HL-60 (cell line): Measurements from ENCODE around the gene LCK.
"Not testable (repeated sequence)": the region's sequence is repeated elsewhere in the genome, so short reads cannot be mapped to it uniquely, and the experiment has no call there.

Experiments used
- DNase-seq, 2 experiments: peaks; one replicate each; pipeline ENCODE4 v3.0.0-alpha.2; 2010 to 2020; ENCODE audit warnings: low read depth in 1 of 2, low spot score in 1 of 2
- H3K27ac ChIP-seq: fragments of 250-450 bp; sonication (Bioruptor Pico); replicated peaks from 2 replicates; pipeline ENCODE4 v1.5.1; 2020; ENCODE audit warnings: mild to moderate bottlenecking, moderate library complexity
- H3K27me3 ChIP-seq: fragments of 250-450 bp; sonication (Bioruptor Pico); 2 replicates; pipeline ENCODE4 v1.5.1; 2021; ENCODE audit warnings: mild to moderate bottlenecking, moderate library complexity; ENCODE audit not compliant: insufficient read depth, poor library complexity, severe bottlenecking
- H3K4me3 ChIP-seq: replicated peaks from 2 replicates; pipeline ENCODE4 v1.5.1; 2011; ENCODE audit warnings: mild to moderate bottlenecking, control low read depth, low read length; ENCODE audit not compliant: insufficient read depth
- GABPA ChIP-seq: IDR thresholded peaks from 2 replicates; pipeline ENCODE4 v1.6.1; 2012; ENCODE audit warnings: low read depth
- POLR2AphosphoS5 ChIP-seq: IDR thresholded peaks from 2 replicates; pipeline ENCODE4 v1.6.1; 2012; ENCODE audit warnings: low read depth
- SPI1 ChIP-seq: IDR thresholded peaks from 2 replicates; pipeline ENCODE4 v1.6.1; 2012; ENCODE audit warnings: low read depth, mild to moderate bottlenecking, borderline replicate concordance
- TF ChIP-seq, protein P1 (sequence below): IDR thresholded peaks from one replicate; pipeline ENCODE4 v1.5.1; 2011; ENCODE audit warnings: low read length, control low read depth, inconsistent platforms; ENCODE audit not compliant: insufficient read depth
- TF ChIP-seq, protein P2 (sequence below): IDR thresholded peaks from 2 replicates; pipeline ENCODE4 v1.6.1; 2012; ENCODE audit warnings: low read depth; ENCODE audit not compliant: insufficient replicate concordance

LCK gene

DNA sequence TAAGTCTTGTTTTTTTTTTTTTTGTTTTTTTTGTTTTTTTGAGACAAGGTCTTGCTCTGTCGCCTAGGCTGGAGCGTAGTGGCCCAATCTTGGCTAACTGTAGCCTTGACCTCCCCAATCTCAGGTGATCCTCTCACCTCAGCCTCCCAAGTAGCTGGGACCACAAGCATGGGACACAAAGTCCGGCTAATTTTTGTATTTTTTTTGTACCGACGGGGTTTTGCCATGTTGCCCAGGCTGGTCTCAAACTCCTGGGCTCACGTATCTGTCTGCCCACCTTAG is 6.1 kb downstream of the LCK start:
- Histone ChIP-seq H3K27ac (no peak overlapping the region), H3K4me3 (no peak overlapping the region), H3K27me3 (no peaks in the 10 kb centered on the region)
- DNase-seq: no peak
- TF ChIP-seq GABPA: no peak

DNA sequence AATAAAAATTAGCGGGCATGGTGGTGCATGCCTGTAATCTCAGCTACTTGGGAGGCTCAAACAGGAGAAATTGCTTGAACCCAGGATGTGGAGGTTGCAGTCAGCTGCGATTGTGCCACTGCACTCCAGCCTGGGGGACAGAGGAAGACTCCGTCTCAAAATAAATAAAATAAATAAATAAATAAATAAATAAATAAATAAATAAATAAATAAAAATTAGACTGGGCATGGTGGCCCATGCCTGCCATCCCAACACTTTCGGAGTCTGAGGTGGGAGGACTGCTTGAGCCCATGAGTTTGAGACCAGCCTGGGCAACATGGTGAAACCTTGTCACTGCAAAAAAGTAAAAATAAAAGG is 12.2 kb downstream of the LCK start:
- DNase-seq, H3K27me3 ChIP-seq, H3K27ac ChIP-seq, H3K4me3 ChIP-seq: not testable (repeated sequence)

DNA sequence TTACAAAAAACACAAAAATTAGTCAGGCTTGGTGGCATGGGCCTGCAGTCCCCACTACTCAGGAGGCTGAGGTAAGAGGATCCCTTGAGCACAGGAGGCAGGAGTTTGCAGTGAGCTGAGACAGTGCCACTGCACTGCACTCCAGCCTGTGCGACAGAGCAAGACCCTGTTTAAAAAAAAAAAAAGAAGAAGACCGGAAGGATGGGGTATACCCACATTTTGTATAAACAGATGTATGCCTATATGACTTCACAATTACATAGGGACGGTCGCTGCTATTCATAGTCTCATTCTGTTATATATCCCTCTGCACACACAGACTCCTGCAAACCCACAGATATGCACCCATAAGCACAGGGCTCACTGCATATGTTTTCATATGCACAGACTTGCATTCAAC is 12.7 kb downstream of the LCK start:
- TF ChIP-seq SPI1: no peak
- TF ChIP-seq, protein P1, sequence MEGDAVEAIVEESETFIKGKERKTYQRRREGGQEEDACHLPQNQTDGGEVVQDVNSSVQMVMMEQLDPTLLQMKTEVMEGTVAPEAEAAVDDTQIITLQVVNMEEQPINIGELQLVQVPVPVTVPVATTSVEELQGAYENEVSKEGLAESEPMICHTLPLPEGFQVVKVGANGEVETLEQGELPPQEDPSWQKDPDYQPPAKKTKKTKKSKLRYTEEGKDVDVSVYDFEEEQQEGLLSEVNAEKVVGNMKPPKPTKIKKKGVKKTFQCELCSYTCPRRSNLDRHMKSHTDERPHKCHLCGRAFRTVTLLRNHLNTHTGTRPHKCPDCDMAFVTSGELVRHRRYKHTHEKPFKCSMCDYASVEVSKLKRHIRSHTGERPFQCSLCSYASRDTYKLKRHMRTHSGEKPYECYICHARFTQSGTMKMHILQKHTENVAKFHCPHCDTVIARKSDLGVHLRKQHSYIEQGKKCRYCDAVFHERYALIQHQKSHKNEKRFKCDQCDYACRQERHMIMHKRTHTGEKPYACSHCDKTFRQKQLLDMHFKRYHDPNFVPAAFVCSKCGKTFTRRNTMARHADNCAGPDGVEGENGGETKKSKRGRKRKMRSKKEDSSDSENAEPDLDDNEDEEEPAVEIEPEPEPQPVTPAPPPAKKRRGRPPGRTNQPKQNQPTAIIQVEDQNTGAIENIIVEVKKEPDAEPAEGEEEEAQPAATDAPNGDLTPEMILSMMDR: no peak
- no peak for TF ChIP-seq POLR2AphosphoS5
- TF ChIP-seq GABPA: no peak
- TF ChIP-seq, protein P2, sequence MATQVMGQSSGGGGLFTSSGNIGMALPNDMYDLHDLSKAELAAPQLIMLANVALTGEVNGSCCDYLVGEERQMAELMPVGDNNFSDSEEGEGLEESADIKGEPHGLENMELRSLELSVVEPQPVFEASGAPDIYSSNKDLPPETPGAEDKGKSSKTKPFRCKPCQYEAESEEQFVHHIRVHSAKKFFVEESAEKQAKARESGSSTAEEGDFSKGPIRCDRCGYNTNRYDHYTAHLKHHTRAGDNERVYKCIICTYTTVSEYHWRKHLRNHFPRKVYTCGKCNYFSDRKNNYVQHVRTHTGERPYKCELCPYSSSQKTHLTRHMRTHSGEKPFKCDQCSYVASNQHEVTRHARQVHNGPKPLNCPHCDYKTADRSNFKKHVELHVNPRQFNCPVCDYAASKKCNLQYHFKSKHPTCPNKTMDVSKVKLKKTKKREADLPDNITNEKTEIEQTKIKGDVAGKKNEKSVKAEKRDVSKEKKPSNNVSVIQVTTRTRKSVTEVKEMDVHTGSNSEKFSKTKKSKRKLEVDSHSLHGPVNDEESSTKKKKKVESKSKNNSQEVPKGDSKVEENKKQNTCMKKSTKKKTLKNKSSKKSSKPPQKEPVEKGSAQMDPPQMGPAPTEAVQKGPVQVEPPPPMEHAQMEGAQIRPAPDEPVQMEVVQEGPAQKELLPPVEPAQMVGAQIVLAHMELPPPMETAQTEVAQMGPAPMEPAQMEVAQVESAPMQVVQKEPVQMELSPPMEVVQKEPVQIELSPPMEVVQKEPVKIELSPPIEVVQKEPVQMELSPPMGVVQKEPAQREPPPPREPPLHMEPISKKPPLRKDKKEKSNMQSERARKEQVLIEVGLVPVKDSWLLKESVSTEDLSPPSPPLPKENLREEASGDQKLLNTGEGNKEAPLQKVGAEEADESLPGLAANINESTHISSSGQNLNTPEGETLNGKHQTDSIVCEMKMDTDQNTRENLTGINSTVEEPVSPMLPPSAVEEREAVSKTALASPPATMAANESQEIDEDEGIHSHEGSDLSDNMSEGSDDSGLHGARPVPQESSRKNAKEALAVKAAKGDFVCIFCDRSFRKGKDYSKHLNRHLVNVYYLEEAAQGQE: no peak
- Histone ChIP-seq H3K4me3 (no peak overlapping the region), H3K27me3 (no peaks in the 10 kb centered on the region), H3K27ac (no peak overlapping the region)
- no peak for DNase-seq

DNA sequence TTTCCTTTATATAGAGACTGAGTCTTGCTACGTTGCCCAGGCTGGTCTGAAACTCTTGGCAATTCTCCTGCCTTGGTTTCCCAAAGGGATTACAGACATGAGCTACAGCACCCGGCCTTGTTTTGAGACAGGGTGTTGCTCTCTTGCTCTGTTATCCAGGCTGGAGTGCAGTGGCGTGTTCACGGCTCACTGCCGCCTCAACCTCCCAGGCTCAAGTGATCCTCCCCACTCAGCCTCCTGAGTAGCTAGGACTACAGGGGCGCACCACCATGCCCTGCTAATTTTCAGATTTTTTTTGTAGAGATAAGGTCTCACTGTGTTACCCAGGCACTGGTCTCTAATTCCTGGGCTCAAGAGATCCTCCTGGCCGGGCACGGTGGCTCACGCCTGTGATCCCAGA is 14.8 kb downstream of the LCK start:
- Histone ChIP-seq H3K27me3 (no peaks in the 10 kb centered on the region), H3K27ac (no peak overlapping the region), H3K4me3 (no peak overlapping the region)
- TF ChIP-seq SPI1 (no peak), POLR2AphosphoS5 (no peak), GABPA (no peak)
- TF ChIP-seq, protein P1: no peak
- TF ChIP-seq, protein P2: no peak
- DNase-seq: no peak

DNA sequence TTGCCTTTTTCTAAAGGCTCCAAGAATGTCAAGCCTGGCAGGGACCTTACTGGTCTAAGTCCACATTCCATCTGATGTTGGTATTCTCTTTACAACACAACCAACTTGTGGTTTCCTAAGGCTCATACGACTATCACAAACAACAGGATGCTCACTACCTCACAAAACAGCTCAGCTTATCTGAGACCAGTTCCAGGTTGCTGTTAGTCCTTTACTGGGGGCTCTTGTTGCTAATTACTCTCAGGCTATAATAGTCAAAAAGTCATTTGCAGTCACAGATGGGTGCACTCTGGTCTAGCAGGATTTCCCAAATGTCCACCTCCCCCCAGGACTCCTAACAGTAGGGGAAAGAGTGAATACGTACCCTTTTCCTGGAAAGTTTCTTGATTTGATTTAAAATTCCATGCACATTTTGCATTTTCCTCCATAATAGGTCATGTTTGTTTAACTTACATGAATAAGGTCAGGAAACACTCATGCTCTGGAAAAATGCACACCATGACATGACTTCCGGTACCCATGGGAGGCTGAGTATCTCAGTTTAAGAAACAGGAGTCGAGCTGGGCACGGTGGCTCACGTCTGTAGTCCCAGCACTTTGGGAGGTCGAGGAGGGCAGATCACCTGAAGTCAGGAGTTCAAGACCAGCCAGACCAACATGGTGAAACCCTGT is 16.0 kb downstream of the LCK start:
- no peak for TF ChIP-seq GABPA
- TF ChIP-seq, protein P1: no peak
- no peak for DNase-seq
- Histone ChIP-seq H3K4me3 (no peak overlapping the region), H3K27ac (no peak overlapping the region), H3K27me3 (no peaks in the 10 kb centered on the region)
